Suprapubic skin (tissue), 4 donors: ENCODE measurements around the gene SLC16A2. TPM values are rescaled to one million over a fixed set of nuclear protein-coding genes. Genes with fewer than 3 reads are reported as not detected.

Experiments used
- DNase-seq, 2 donors: peaks; one replicate each; pipeline ENCODE4 v3.0.0-alpha.2; 2019; ENCODE audit warnings: low spot score in 2 of 2
- H3K27ac ChIP-seq: fragments of 200-600 bp; sonication (generic); one replicate; pipeline ENCODE4 v1.5.1; 2019
- H3K27me3 ChIP-seq: fragments of 200-600 bp; sonication (generic); one replicate; pipeline ENCODE4 v1.5.1; 2019
- H3K36me3 ChIP-seq: fragments of 200-600 bp; sonication (generic); one replicate; pipeline ENCODE4 v1.5.1; 2019
- H3K4me1 ChIP-seq: fragments of 200-600 bp; sonication (generic); one replicate; pipeline ENCODE4 v1.5.1; 2019
- H3K4me3 ChIP-seq: fragments of 200-600 bp; sonication (generic); one replicate; pipeline ENCODE4 v1.5.1; 2019; ENCODE audit warnings: mild to moderate bottlenecking
- H3K9me3 ChIP-seq: fragments of 200-600 bp; sonication (generic); one replicate; pipeline ENCODE4 v1.5.1; 2019
- CTCF ChIP-seq, 2 donors: fragments of 200-600 bp in 1 of 2; fragments of 450-650 bp in 1 of 2; sonication (generic) in 1 of 2; IDR thresholded peaks; one replicate each; pipeline ENCODE4 v1.5.1; 2016 to 2019; ENCODE audit warnings: antibody characterized with exemption in 2 of 2, mild to moderate bottlenecking in 1 of 2, moderate library complexity in 1 of 2
- EP300 ChIP-seq: sonication (generic); formaldehyde crosslinking; IDR thresholded peaks from one replicate; pipeline ENCODE4 v1.6.1; 2017; ENCODE audit warnings: antibody characterized with exemption
- POLR2A ChIP-seq, 2 donors: fragments of 450-650 bp; IDR thresholded peaks; one replicate each; pipeline ENCODE4 v1.6.1; 2017; ENCODE audit warnings: antibody characterized with exemption in 2 of 2, mild to moderate bottlenecking in 2 of 2, moderate library complexity in 2 of 2
- POLR2AphosphoS5 ChIP-seq, 3 donors: sonication (generic); formaldehyde crosslinking; IDR thresholded peaks; one replicate each; pipeline ENCODE4 v1.6.1; 2017; ENCODE audit warnings: antibody characterized with exemption in 3 of 3
- WGBS: methylation state at CpG from one replicate; pipeline ENCODE4 v1.1.5; 2018; 5-methylcytosine and 5-hydroxymethylcytosine counted together
- total RNA-seq, 4 donors: library from RNA; depleted of rRNA; stranded (reverse); fragments of >200 nt; gene quantifications; one replicate each; pipeline ENCODE4 v1.1.0, GENCODE V29; 2016

SLC16A2 gene
- total RNA-seq, 4 donors from 2014 or later: 2.6 to 6.0 (median 3.7) TPM

- no peak for TF ChIP-seq CTCF (IDR thresholded peaks at IDR 0.05)
- no peak for TF ChIP-seq POLR2A (IDR thresholded peaks at IDR 0.05)
- no peak for TF ChIP-seq EP300
- no peak for TF ChIP-seq POLR2AphosphoS5 (IDR thresholded peaks at IDR 0.05)
- Histone ChIP-seq H3K27ac (no peak overlapping the region), H3K36me3 (no peaks in the 10 kb centered on the region), H3K4me3 (no peak overlapping the region), H3K27me3 (no peaks in the 10 kb centered on the region), H3K4me1 (peaks cover 8% of the 10 kb centered on the region), H3K9me3 (no peaks in the 10 kb centered on the region)
- 61% methylated on average over 2 of the region's 2 CpGs for WGBS
- DNase-seq: no peak
Measured at GRCh38 chrX:74426615-74427014, 5.3 kb downstream of the SLC16A2 start.

- no peak for TF ChIP-seq POLR2AphosphoS5 (IDR thresholded peaks at IDR 0.05)
- no peak for TF ChIP-seq CTCF (IDR thresholded peaks at IDR 0.05)
- no peak for TF ChIP-seq EP300
- TF ChIP-seq POLR2A (IDR thresholded peaks at IDR 0.05): no peak
- WGBS: 44% methylated on average over 2 of the region's 2 CpGs
- no peak for DNase-seq
Measured at GRCh38 chrX:74431797-74432196, 10.5 kb downstream of the SLC16A2 start.

GRCh38 chrX:74434336-74434735 is 13.0 kb downstream of the SLC16A2 start:
- H3K27me3 ChIP-seq: no peaks in the 10 kb centered on the region
- no peaks in the 10 kb centered on the region for H3K36me3 ChIP-seq
- H3K4me1 ChIP-seq: no peaks in the 10 kb centered on the region
- 83% methylated on average over 1 of the region's 1 CpG for WGBS
- no peak for DNase-seq
- TF ChIP-seq POLR2AphosphoS5 (IDR thresholded peaks at IDR 0.05) (no peak), CTCF (IDR thresholded peaks at IDR 0.05) (no peak)
- H3K4me3 ChIP-seq: no peak overlapping the region
- no peak overlapping the region for H3K27ac ChIP-seq
- H3K9me3 ChIP-seq: no peaks in the 10 kb centered on the region

More at GRCh38 chrX:74431797-74432196, 10.5 kb downstream of the SLC16A2 start:
- H3K9me3 ChIP-seq: no peaks in the 10 kb centered on the region
- H3K4me1 ChIP-seq: no peaks in the 10 kb centered on the region
- no peak overlapping the region for H3K27ac ChIP-seq
- H3K4me3 ChIP-seq: no peak overlapping the region
- H3K27me3 ChIP-seq: no peaks in the 10 kb centered on the region
- H3K36me3 ChIP-seq: no peaks in the 10 kb centered on the region

- H3K36me3 ChIP-seq: no peaks in the 10 kb centered on the region
- H3K27ac ChIP-seq: no peak overlapping the region
- TF ChIP-seq POLR2AphosphoS5 (IDR thresholded peaks at IDR 0.05): no peak
- no peak for TF ChIP-seq CTCF (IDR thresholded peaks at IDR 0.05)
- TF ChIP-seq POLR2A (IDR thresholded peaks at IDR 0.05): no peak
- TF ChIP-seq EP300: no peak
- H3K27me3 ChIP-seq: no peaks in the 10 kb centered on the region
- 56% methylated on average over 2 of the region's 2 CpGs for WGBS
- H3K9me3 ChIP-seq: no peaks in the 10 kb centered on the region
- H3K4me1 ChIP-seq: no peaks in the 10 kb centered on the region
- no peak for DNase-seq
- H3K4me3 ChIP-seq: no peak overlapping the region
Measured at GRCh38 chrX:74437530-74437929, 16.2 kb downstream of the SLC16A2 start.

- no peak for TF ChIP-seq CTCF (IDR thresholded peaks at IDR 0.05)
- no peak for TF ChIP-seq POLR2A (IDR thresholded peaks at IDR 0.05)
- TF ChIP-seq POLR2AphosphoS5 (IDR thresholded peaks at IDR 0.05): no peak
- TF ChIP-seq EP300: no peak
- WGBS: 46% methylated on average over 3 of the region's 3 CpGs
- H3K27ac ChIP-seq: no peak overlapping the region
- no peaks in the 10 kb centered on the region for H3K36me3 ChIP-seq
- no peaks in the 10 kb centered on the region for H3K9me3 ChIP-seq
- H3K4me1 ChIP-seq: no peaks in the 10 kb centered on the region
- no peak for DNase-seq
- no peak overlapping the region for H3K4me3 ChIP-seq
- no peaks in the 10 kb centered on the region for H3K27me3 ChIP-seq
Measured at GRCh38 chrX:74438764-74439163, 17.5 kb downstream of the SLC16A2 start.
